PC-9 (cell line): Measurements from ENCODE around the gene AUTS2. TPM values are rescaled to one million over a fixed set of nuclear protein-coding genes. Genes with fewer than 3 reads are reported as not detected.

Source experiments
- BruUV-seq: library from RNA; stranded (reverse); fragments of 400-500 nt; replicated peaks from 2 replicates; lab custom pipeline; 2021; lab: Mats Ljungman, UMichigan
- CTCF ChIA-PET: fragments of 300-600 bp; sonication (Branson Sonifier 250); formaldehyde crosslinking; loops from one replicate; lab custom pipeline; 2022; ENCODE audit warnings: antibody characterized with exemption; lab: Charles Lee
- POLR2A ChIA-PET: fragments of 300-600 bp; sonication (Branson Sonifier 250); formaldehyde crosslinking; loops from one replicate; lab custom pipeline; 2022; ENCODE audit warnings: antibody characterized with exemption; ENCODE audit not compliant: unreplicated experiment; lab: Charles Lee
- DNase-seq, 2 experiments: peaks; one replicate each; pipeline versions ENCODE4 v3.0.0 to v3.0.0-alpha.2; 2015 to 2022; ENCODE audit warnings: mixed read lengths in 1 of 2
- H2AFZ ChIP-seq: fragments of 200-600 bp; sonication (generic); 2 replicates; pipeline ENCODE4 v1.8.1; 2017; ENCODE audit warnings: antibody characterized with exemption
- H3F3A ChIP-seq: fragments of 200-600 bp; sonication (generic); 2 replicates; pipeline ENCODE4 v1.8.1; 2017; ENCODE audit warnings: antibody characterized with exemption, mild to moderate bottlenecking, low read depth; ENCODE audit not compliant: insufficient read depth
- H3K27ac ChIP-seq: fragments of 200-600 bp; sonication (generic); 2 replicates; pipeline ENCODE4 v1.6.1; 2016; ENCODE audit warnings: mixed run types
- H3K27me3 ChIP-seq: fragments of 200-600 bp; sonication (generic); 2 replicates; pipeline ENCODE4 v1.6.1; 2016; ENCODE audit warnings: low read depth, mixed run types; ENCODE audit not compliant: insufficient read depth
- H3K36me3 ChIP-seq: fragments of 200-600 bp; sonication (generic); 2 replicates; pipeline ENCODE4 v1.6.1; 2016; ENCODE audit warnings: low read depth, mixed run types
- H3K4me1 ChIP-seq: fragments of 200-600 bp; sonication (generic); replicated peaks from 2 replicates; pipeline ENCODE4 v1.6.1; 2016; ENCODE audit warnings: mixed run types; ENCODE audit not compliant: insufficient read depth
- H3K4me2 ChIP-seq: fragments of 200-600 bp; sonication (generic); 2 replicates; pipeline ENCODE4 v1.6.1; 2017; ENCODE audit warnings: mixed run types
- H3K4me3 ChIP-seq: fragments of 200-600 bp; sonication (generic); 2 replicates; pipeline ENCODE4 v1.6.1; 2016; ENCODE audit warnings: mixed run types
- H3K79me2 ChIP-seq: fragments of 200-600 bp; sonication (generic); 2 replicates; pipeline ENCODE4 v1.6.1; 2017; ENCODE audit warnings: low read depth, mixed run types
- H3K9me2 ChIP-seq: fragments of 200-600 bp; sonication (generic); 2 replicates; pipeline ENCODE4 v1.8.1; 2017; ENCODE audit warnings: mild to moderate bottlenecking; ENCODE audit not compliant: insufficient read depth
- H3K9me3 ChIP-seq: fragments of 200-600 bp; sonication (generic); 2 replicates; pipeline ENCODE4 v1.8.1; 2016; ENCODE audit warnings: low read depth; ENCODE audit not compliant: insufficient read depth
- H4K20me1 ChIP-seq: fragments of 200-600 bp; sonication (generic); 2 replicates; pipeline ENCODE4 v1.8.1; 2017; ENCODE audit not compliant: insufficient read depth
- CTCF ChIP-seq: fragments of 200-600 bp; sonication (generic); conservative IDR thresholded peaks from 2 replicates; pipeline ENCODE4 v1.6.1; 2017; ENCODE audit warnings: mixed run types, antibody characterized with exemption, mild to moderate bottlenecking, moderate library complexity
- EZH2 ChIP-seq: fragments of 200-600 bp; sonication (generic); IDR thresholded peaks from 2 replicates; pipeline ENCODE4 v1.8.0; 2017; ENCODE audit warnings: antibody characterized with exemption, low read depth
- intact Hi-C: fragments of 100-400 bp; cut with micrococcal nuclease; formaldehyde crosslinking; loops from one replicate; pipeline ENCODE4 v1.10.0; 2022; ENCODE audit not compliant: unreplicated experiment
- total RNA-seq: library from RNA; stranded (reverse); gene quantifications from 2 replicates; pipeline ENCODE4 v1.2.3, GENCODE V29; 2021

AUTS2 gene
- total RNA-seq, 1 experiment from 2014 or later, result not detected

- no TSS peak for BruUV-seq
- H3K9me3 ChIP-seq, result no peaks in the 10 kb centered on the region
- CTCF ChIA-PET, result no interaction called here
- H3F3A ChIP-seq, result no peaks in the 10 kb centered on the region
- H3K4me2 ChIP-seq, result no peak overlapping the region
- no peak overlapping the region for H2AFZ ChIP-seq
- H4K20me1 ChIP-seq, result no peaks in the 10 kb centered on the region
- no peak for DNase-seq
- TF ChIP-seq EZH2 (no peak), CTCF (no peak)
- POLR2A ChIA-PET, result no interaction called here
- H3K27me3 ChIP-seq, result no peaks in the 10 kb centered on the region
- no peaks in the 10 kb centered on the region for H3K9me2 ChIP-seq
- H3K79me2 ChIP-seq, result no peaks in the 10 kb centered on the region
- no peak overlapping the region for H3K27ac ChIP-seq
- intact Hi-C loops, result no loop called here
- H3K4me1 ChIP-seq, result no peaks in the 10 kb centered on the region
- H3K4me3 ChIP-seq, result no peak overlapping the region
- H3K36me3 ChIP-seq, result no peaks in the 10 kb centered on the region
Observed at GRCh38 chr7:69561266-69561960, 36.9 kb upstream of the AUTS2 start.

DNA sequence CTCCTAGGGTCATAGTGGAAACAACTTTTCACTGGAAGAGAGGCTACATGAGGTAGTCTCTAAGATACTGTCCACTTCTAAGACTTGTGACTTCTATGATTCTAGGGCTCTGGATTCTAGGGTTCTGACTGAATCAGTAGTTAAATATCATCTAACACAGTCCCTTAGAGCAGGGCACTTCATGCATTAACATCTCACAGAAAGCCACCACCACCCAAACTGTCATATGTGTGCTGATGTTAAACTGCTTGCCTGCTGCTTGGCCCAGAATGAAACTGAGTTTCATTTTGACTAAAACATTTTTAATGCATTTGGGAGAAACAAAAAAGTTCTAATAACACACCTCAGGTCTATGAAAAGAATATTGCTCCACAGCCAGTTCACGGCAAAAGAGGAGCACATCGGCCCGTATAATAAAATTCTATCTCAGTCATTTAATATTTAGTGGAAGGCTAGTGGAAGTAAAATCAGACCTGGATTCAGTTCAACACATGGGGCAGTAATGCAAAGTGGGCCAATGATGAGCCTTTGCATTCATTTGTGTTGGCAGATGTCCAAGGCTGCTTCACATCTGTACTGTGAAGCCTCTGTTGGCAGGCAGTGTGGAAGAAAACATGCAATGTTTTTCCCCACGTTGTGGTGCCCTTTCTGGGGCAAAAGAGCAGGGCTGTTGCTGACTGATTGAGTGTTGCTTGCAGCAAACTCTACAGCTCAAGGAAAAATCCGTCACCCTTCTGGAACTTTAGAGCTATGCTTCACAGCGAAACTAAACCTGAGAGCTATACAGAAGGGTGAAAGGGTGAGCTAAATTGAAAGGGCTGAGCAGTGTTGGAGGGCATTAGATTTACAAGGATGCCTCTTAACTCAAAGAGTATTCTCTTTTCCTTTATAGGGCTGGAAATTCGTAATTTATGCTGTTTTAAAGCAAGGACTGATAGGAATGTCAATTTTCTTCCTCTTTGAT lies 33.5 kb upstream of the AUTS2 start:
- H3K4me3 ChIP-seq, result no peak overlapping the region
- BruUV-seq, result no TSS peak
- ChIA-PET POLR2A (no interaction called here), CTCF (no interaction called here)
- intact Hi-C loops, result no loop called here
- no peaks in the 10 kb centered on the region for H3K36me3 ChIP-seq
- H3K9me3 ChIP-seq, result no peaks in the 10 kb centered on the region
- no peaks in the 10 kb centered on the region for H3K9me2 ChIP-seq
- H3K27ac ChIP-seq, result no peak overlapping the region
- no peak overlapping the region for H2AFZ ChIP-seq
- H3K4me1 ChIP-seq, result no peaks in the 10 kb centered on the region
- DNase-seq, result no peak
- TF ChIP-seq CTCF (no peak), EZH2 (no peak)
- no peaks in the 10 kb centered on the region for H3F3A ChIP-seq
- H3K79me2 ChIP-seq, result no peaks in the 10 kb centered on the region
- H4K20me1 ChIP-seq, result no peaks in the 10 kb centered on the region
- H3K4me2 ChIP-seq, result no peak overlapping the region
- peaks cover 5% of the 10 kb centered on the region; the same call in 1 of the 2 replicates for H3K27me3 ChIP-seq

- Histone ChIP-seq H3K9me2 (no peaks in the 10 kb centered on the region), H3K4me1 (no peaks in the 10 kb centered on the region), H3K4me2 (no peak overlapping the region), H4K20me1 (no peaks in the 10 kb centered on the region), H3F3A (no peaks in the 10 kb centered on the region), H3K27me3 (peaks cover 5% of the 10 kb centered on the region; the same call in 1 of the 2 replicates), H3K27ac (no peak overlapping the region), H2AFZ (no peak overlapping the region), H3K79me2 (no peaks in the 10 kb centered on the region), H3K4me3 (no peak overlapping the region), H3K9me3 (no peaks in the 10 kb centered on the region), H3K36me3 (no peaks in the 10 kb centered on the region)
- TF ChIP-seq CTCF (no peak), EZH2 (no peak)
- no peak for DNase-seq
- no TSS peak for BruUV-seq
- intact Hi-C loops, result no loop called here
- POLR2A ChIA-PET, result no interaction called here
- CTCF ChIA-PET, result no interaction called here
Observed at GRCh38 chr7:69567800-69568199, 30.5 kb upstream of the AUTS2 start.
